ENCODE data around the gene DDX11. TPM values are rescaled to one million over a fixed set of nuclear protein-coding genes. Genes with fewer than 3 reads are reported as not detected.
"Not testable (repeated sequence)": the region's sequence is repeated elsewhere in the genome, so short reads cannot be mapped to it uniquely, and the experiment has no call there.

The DDX11 gene
- total and polyA plus RNA-seq, 4 donors, result 11.7 to 30.9 (median 21.5) TPM

DNA sequence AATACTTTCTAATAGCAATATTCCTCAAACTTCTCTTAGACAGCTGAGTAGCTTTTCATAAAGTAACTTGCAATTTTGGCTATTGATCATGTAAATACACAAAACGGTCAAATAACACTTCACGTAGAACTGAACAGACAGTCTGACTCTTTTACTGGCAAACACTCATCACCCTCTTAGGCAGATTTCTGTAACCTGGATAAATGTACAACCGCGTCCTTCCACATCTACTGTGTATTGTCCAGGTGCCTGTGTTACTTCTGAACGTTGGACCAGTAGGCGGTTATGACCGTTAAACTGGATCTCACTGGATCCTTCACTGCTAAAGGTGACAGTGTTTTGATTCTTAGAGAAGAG is 43.2 kb downstream of the DDX11 start:
- not testable (repeated sequence) for ATAC-seq (ENCODE audit: insufficient read depth, low FRiP score); H3K9me3 ChIP-seq (ENCODE audit: control insufficient read depth in 4 of 4, insufficient read depth in 3 of 4, low read length in 3 of 4); DNase-seq; H3K36me3 ChIP-seq (ENCODE audit: control insufficient read depth in 4 of 4, insufficient read depth in 4 of 4, low read length in 4 of 4); H3K27ac ChIP-seq (ENCODE audit: low read depth in 1 of 2, low read length in 1 of 2); H3K4me3 ChIP-seq; H3K27me3 ChIP-seq (ENCODE audit: control insufficient read depth in 3 of 3, insufficient read depth in 3 of 3, low read length in 2 of 3)
- Histone ChIP-seq H3K4me1 (ENCODE audit: control insufficient read depth in 5 of 5, insufficient read depth in 5 of 5, low read length in 5 of 5) (peaks cover 0 to 30% (median 4%) of the 10 kb centered on the region in 5 donors), H3K9ac (ENCODE audit: insufficient read depth in 1 of 2, low read length in 2 of 2) (peak overlapping the region; percentile 13 to 41)
- 29 to 50% methylated on average over 7 of the region's 7 CpGs for WGBS, 2 donors

DNA sequence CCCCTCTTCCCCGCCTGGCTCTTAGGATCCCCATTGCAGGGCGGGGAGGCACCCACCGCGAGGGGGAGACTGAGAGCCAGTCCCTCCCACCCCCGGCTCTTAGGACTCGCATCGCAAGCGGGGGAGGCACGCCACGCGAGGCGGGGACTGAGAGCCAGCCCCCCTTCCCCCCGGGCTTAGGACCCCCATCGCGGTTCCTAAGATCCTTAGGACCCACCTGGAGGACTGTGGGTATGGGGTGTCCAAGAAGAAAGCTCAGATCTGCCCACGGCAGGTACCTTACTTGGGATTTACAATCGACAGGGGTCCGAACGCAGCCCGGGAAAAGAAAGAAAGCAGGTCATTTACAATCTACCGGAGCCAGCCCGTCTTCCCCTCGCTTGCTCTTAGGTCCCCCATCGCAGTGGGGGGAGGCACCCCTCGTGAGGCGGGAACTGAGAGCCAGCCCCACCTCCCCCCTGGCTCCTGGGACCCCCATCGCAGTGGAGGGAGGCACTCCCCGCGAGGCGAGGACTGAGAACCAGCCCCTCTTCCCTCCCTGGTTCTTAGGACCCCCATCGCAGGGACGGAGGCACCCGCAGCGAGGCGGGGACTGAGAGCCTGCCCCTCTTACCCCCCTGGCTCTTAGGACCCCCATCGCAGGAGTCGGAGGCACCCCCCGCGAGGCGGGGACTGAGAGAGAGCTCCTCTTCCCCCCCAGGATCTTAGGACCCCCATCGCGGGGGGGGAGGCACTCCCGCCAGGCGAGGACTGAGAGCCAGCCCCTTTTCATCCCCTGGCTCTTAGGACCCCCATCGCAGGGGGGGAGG is 43.7 kb downstream of the DDX11 start:
- DNase-seq (peak; percentile 70 to 75 (median 73)), ATAC-seq (ENCODE audit: insufficient read depth, low FRiP score) (no peak)
- TF ChIP-seq, protein P1, sequence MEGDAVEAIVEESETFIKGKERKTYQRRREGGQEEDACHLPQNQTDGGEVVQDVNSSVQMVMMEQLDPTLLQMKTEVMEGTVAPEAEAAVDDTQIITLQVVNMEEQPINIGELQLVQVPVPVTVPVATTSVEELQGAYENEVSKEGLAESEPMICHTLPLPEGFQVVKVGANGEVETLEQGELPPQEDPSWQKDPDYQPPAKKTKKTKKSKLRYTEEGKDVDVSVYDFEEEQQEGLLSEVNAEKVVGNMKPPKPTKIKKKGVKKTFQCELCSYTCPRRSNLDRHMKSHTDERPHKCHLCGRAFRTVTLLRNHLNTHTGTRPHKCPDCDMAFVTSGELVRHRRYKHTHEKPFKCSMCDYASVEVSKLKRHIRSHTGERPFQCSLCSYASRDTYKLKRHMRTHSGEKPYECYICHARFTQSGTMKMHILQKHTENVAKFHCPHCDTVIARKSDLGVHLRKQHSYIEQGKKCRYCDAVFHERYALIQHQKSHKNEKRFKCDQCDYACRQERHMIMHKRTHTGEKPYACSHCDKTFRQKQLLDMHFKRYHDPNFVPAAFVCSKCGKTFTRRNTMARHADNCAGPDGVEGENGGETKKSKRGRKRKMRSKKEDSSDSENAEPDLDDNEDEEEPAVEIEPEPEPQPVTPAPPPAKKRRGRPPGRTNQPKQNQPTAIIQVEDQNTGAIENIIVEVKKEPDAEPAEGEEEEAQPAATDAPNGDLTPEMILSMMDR (IDR thresholded peaks at IDR 0.05; ENCODE audit: control extremely low read depth, extremely low read depth), result peak; percentile 17
- Histone ChIP-seq H3K4me3 (no peak overlapping the region), H3K27ac (ENCODE audit: low read depth in 1 of 2, low read length in 1 of 2) (no peak overlapping the region), H3K27me3 (ENCODE audit: control insufficient read depth in 3 of 3, insufficient read depth in 3 of 3, low read length in 2 of 3) (no peaks in the 10 kb centered on the region), H3K4me1 (ENCODE audit: control insufficient read depth in 5 of 5, insufficient read depth in 5 of 5, low read length in 5 of 5) (peaks cover 0 to 30% (median 4%) of the 10 kb centered on the region in 5 donors), H3K36me3 (ENCODE audit: control insufficient read depth in 4 of 4, insufficient read depth in 4 of 4, low read length in 4 of 4) (no peaks in the 10 kb centered on the region), H3K9ac (ENCODE audit: insufficient read depth in 1 of 2, low read length in 2 of 2) (peak overlapping the region; percentile 32 to 41), H3K9me3 (ENCODE audit: control insufficient read depth in 4 of 4, insufficient read depth in 3 of 4, low read length in 3 of 4) (no peaks in the 10 kb centered on the region)
- WGBS, 2 donors, result 1 to 5% methylated on average over 31 to 43 of the region's 45 CpGs

DNA sequence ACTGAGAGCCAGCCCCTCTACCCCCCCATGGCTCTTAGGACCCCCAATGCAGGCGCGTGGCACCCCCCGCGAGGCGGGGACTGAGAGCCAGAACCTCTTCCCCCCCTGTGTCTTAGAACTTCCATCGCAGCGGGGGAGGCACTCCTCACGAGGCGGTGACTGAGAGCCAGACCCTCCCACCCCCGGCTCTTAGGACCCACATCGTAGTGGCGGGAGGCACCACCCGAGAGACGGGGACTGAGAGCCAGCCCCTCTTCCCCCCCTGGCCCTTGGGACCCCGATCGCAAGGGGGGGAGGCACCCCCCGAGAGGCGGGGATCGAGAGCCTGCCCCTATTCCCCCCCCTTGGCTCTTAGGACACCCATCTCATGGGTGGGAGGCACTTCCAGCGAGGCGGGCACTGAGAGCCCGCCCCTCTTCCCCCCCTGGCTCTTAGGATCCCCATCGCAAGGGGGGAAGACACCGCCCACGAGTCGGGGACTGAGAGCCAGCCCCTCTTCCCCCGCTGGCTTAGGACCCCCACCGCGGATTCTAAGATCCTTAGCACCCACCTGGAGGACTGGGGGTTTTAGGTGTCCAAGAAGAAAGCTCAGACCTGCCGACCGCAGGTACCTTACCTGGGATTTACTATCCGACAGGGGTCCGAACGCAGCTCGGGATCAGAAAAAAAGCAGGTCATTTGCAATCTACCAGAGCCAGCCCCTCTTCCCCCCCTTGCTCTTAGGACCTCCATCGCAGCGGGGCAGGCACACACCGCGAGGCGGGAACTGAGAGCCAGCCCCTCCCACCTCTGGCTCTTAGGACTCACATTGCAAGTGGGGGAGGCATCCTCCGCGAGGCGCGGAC is 44.9 kb downstream of the DDX11 start:
- Histone ChIP-seq H3K9me3 (ENCODE audit: control insufficient read depth in 4 of 4, insufficient read depth in 3 of 4, low read length in 3 of 4) (no peaks in the 10 kb centered on the region), H3K27ac (ENCODE audit: low read depth in 1 of 2, low read length in 1 of 2) (no peak overlapping the region), H3K27me3 (ENCODE audit: control insufficient read depth in 3 of 3, insufficient read depth in 3 of 3, low read length in 2 of 3) (no peaks in the 10 kb centered on the region), H3K4me1 (ENCODE audit: control insufficient read depth in 5 of 5, insufficient read depth in 5 of 5, low read length in 5 of 5) (peaks cover 0 to 30% (median 4%) of the 10 kb centered on the region in 5 donors), H3K9ac (ENCODE audit: insufficient read depth in 1 of 2, low read length in 2 of 2) (no peak overlapping the region), H3K36me3 (ENCODE audit: control insufficient read depth in 4 of 4, insufficient read depth in 4 of 4, low read length in 4 of 4) (no peaks in the 10 kb centered on the region), H3K4me3 (no peak overlapping the region)
- ATAC-seq (ENCODE audit: insufficient read depth, low FRiP score) (no peak), DNase-seq (peak; percentile 92 to 96 (median 93))
- 8 to 45% methylated on average over 44 of the region's 44 CpGs for WGBS, 2 donors
- TF ChIP-seq, protein P1 (IDR thresholded peaks at IDR 0.05; ENCODE audit: control extremely low read depth, extremely low read depth), result no peak

DNA sequence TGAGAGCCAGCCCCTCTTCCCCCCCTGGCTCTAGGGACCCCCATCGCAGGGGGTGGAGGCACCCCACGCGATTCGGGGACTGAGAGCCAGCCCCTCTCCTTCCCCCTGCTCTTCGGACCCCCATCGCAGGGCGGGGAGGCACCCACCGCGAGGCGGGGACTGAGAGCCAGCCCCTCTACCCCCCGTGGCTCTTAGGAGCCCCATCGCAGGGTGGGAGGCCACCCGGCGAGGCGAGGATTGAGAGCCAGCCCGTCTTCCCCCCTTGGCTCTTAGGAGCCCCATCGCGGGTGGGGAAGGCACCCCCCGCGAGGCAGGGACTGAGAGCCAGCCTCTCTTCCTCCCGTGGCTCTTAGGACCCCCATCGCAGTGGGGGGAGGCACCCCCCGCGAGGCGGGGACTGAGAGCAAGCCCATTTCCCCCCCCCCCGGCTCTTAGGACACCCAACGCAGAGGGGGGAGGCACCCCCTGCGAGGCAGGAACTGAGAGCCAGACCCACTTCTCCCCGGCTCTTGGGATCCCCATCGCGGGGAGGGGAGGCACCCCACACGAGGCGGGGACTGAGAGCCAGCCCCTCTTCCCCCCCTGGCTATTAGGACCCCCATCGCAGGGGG is 45.6 kb downstream of the DDX11 start:
- Histone ChIP-seq H3K9ac (ENCODE audit: insufficient read depth in 1 of 2, low read length in 2 of 2) (no peak overlapping the region), H3K4me3 (no peak overlapping the region), H3K9me3 (ENCODE audit: control insufficient read depth in 4 of 4, insufficient read depth in 3 of 4, low read length in 3 of 4) (no peaks in the 10 kb centered on the region), H3K27me3 (ENCODE audit: control insufficient read depth in 3 of 3, insufficient read depth in 3 of 3, low read length in 2 of 3) (no peaks in the 10 kb centered on the region), H3K36me3 (ENCODE audit: control insufficient read depth in 4 of 4, insufficient read depth in 4 of 4, low read length in 4 of 4) (no peaks in the 10 kb centered on the region), H3K4me1 (ENCODE audit: control insufficient read depth in 5 of 5, insufficient read depth in 5 of 5, low read length in 5 of 5) (peaks cover 0 to 30% (median 4%) of the 10 kb centered on the region in 5 donors), H3K27ac (ENCODE audit: low read depth in 1 of 2, low read length in 1 of 2) (no peak overlapping the region)
- 2 to 46% methylated on average over 25 to 34 of the region's 34 CpGs for WGBS, 2 donors
- no peak for ATAC-seq (ENCODE audit: insufficient read depth, low FRiP score)
- DNase-seq, result no peak
- TF ChIP-seq, protein P1 (IDR thresholded peaks at IDR 0.05; ENCODE audit: control extremely low read depth, extremely low read depth), result no peak

All from lung (tissue), 12 donors.